K562 (cell line): ENCODE measurements around the gene MOCOS. TPM values are rescaled to one million over a fixed set of nuclear protein-coding genes. Genes with fewer than 3 reads are reported as not detected.
A peak's percentile ranks its signal among the peaks of the same experiment; 100 is the strongest.

Experiments used
- ATAC-seq: fragments of 200-7000 bp; cut with Tn5 transposase; 3 replicates; pipeline ENCODE4 v1.9.1; 2020; ENCODE audit warnings: moderate library complexity
- BruUV-seq: library from RNA; stranded (reverse); fragments of 400-500 nt; replicated peaks from 2 replicates; lab custom pipeline; 2021; lab: Mats Ljungman, UMichigan
- CTCF ChIA-PET: fragments of 300-600 bp; formaldehyde crosslinking; extraction: SDS; loops from one replicate; lab custom pipeline; 2021; ENCODE audit warnings: low intra/inter-chr PET ratio; lab: Yijun Ruan, JAX
- POLR2A ChIA-PET: fragments of 300-600, 350-650 bp; sonication (Branson Sonifier 250); formaldehyde crosslinking; extraction: SDS; loops from one replicate; lab custom pipeline; 2021; ENCODE audit warnings: antibody characterized with exemption, inconsistent platforms; lab: Yijun Ruan, JAX
- DNase-seq, 4 experiments: peaks; one replicate each; pipeline versions ENCODE4 v3.0.0 to v3.0.0-alpha.2; 2011 to 2018; ENCODE audit warnings: low spot score in 3 of 4, mixed read lengths in 3 of 4; ENCODE audit errors: extremely low read depth in 1 of 4
- FAIRE-seq: peaks from 2 replicates; lab custom pipeline; 2011; peaks lifted over from hg19 to GRCh38; lab: Jason Lieb, UNC
- H2AFZ ChIP-seq: 2 replicates; pipeline ENCODE4 v1.6.0; 2011; ENCODE audit warnings: low read depth, low read length, control low read depth, inconsistent platforms
- H3K27ac ChIP-seq: fragments of 200-600 bp; 3 replicates; pipeline ENCODE4 v1.8.0; 2011; ENCODE audit warnings: low read depth, mild to moderate bottlenecking, control low read depth, inconsistent platforms, low read length, moderate library complexity, mixed read lengths; ENCODE audit errors: extremely low read depth
- H3K27me3 ChIP-seq, 2 experiments: fragments of 300-600 bp in 1 of 2; 2 replicates in 1 of 2; 3 replicates in 1 of 2; pipeline versions ENCODE4 v1.6.0 to v1.8.0; 2011; ENCODE audit warnings: inconsistent platforms in 2 of 2, low read length in 2 of 2, mild to moderate bottlenecking in 1 of 2, mixed read lengths in 1 of 2, moderate library complexity in 1 of 2; ENCODE audit not compliant: control insufficient read depth in 2 of 2, insufficient read depth in 2 of 2
- H3K36me3 ChIP-seq: fragments of 300-600 bp; 3 replicates; pipeline ENCODE4 v1.8.0; 2011; ENCODE audit warnings: mild to moderate bottlenecking, low read length, inconsistent platforms; ENCODE audit not compliant: control insufficient read depth, insufficient read depth
- H3K4me1 ChIP-seq, 2 experiments: fragments of 200-600 bp in 1 of 2; replicated peaks in 1 of 2; 2 replicates in 1 of 2; 3 replicates in 1 of 2; pipeline versions ENCODE4 v1.5.1 to v1.8.0; 2011; ENCODE audit warnings: inconsistent platforms in 2 of 2, low read length in 2 of 2, mild to moderate bottlenecking in 1 of 2, mixed read lengths in 1 of 2, moderate library complexity in 1 of 2; ENCODE audit not compliant: control insufficient read depth in 2 of 2, insufficient read depth in 2 of 2
- H3K4me2 ChIP-seq: 2 replicates; pipeline ENCODE4 v1.6.1; 2011; ENCODE audit warnings: low read length, control low read depth, inconsistent platforms, mixed read lengths; ENCODE audit not compliant: insufficient read depth
- H3K4me3 ChIP-seq: fragments of 200-600 bp; sonication (generic), shearing (Covaris generic); 2 replicates; pipeline ENCODE4 v1.5.1; 2016; ENCODE audit warnings: control low read depth, inconsistent platforms
- H3K79me2 ChIP-seq: fragments of 200-600 bp; 3 replicates; pipeline ENCODE4 v1.8.0; 2011; ENCODE audit warnings: low read length, inconsistent platforms; ENCODE audit not compliant: control insufficient read depth, insufficient read depth
- H3K9ac ChIP-seq, 2 experiments: 2 replicates each; pipeline versions ENCODE4 v1.6.0 to v1.6.1; 2011; ENCODE audit warnings: low read depth in 2 of 2, low read length in 2 of 2, control low read depth in 1 of 2, inconsistent platforms in 1 of 2, mild to moderate bottlenecking in 1 of 2, mixed read lengths in 1 of 2; ENCODE audit not compliant: insufficient read depth in 1 of 2
- H3K9me1 ChIP-seq: one replicate; pipeline ENCODE4 v1.6.0; 2011; ENCODE audit warnings: inconsistent platforms, mild to moderate bottlenecking, low read length, moderate library complexity; ENCODE audit not compliant: control insufficient read depth, insufficient read depth
- H3K9me3 ChIP-seq: replicated peaks from 2 replicates; pipeline ENCODE4 v1.5.1; 2011; ENCODE audit warnings: low read depth, low read length, inconsistent platforms; ENCODE audit not compliant: control insufficient read depth, insufficient read depth
- H4K20me1 ChIP-seq: replicated peaks from 2 replicates; pipeline ENCODE4 v1.6.1; 2011; ENCODE audit warnings: low read length, inconsistent platforms, mixed read lengths; ENCODE audit not compliant: control insufficient read depth, insufficient read depth
- ARHGAP35 ChIP-seq: fragments of 450-650 bp; IDR thresholded peaks from 2 replicates; pipeline ENCODE4 v1.6.1; 2018; ENCODE audit not compliant: partially characterized antibody
- ARID4B ChIP-seq: sonication (generic); formaldehyde crosslinking; IDR thresholded peaks from 2 replicates; pipeline ENCODE4 v1.8.0; 2022; ENCODE audit warnings: mild to moderate bottlenecking, missing genetic modification reagents
- CBX1 ChIP-seq: sonication (generic); IDR thresholded peaks from 2 replicates; pipeline ENCODE4 v1.6.1; 2016; ENCODE audit warnings: antibody characterized with exemption, low read depth, mild to moderate bottlenecking
- ELF4 ChIP-seq: fragments of 450-650 bp; formaldehyde crosslinking; IDR thresholded peaks from 2 replicates; pipeline ENCODE4 v1.4.0; 2022; ENCODE audit warnings: missing genetic modification characterization
- FOXA1 ChIP-seq: fragments of 450-650 bp; IDR thresholded peaks from 2 replicates; pipeline ENCODE4 v1.6.1; 2016; ENCODE audit warnings: mild to moderate bottlenecking, borderline replicate concordance
- GABPA ChIP-seq: fragments of 200-800 bp; sonication (Bioruptor generic); conservative IDR thresholded peaks from 2 replicates; pipeline ENCODE4 v1.6.1; 2016; ENCODE audit warnings: low read depth, missing genetic modification characterization, missing compliant biosample characterization
- HDAC1 ChIP-seq, 2 experiments: fragments of 450-650 bp; IDR thresholded peaks; 2 replicates each; pipeline ENCODE4 v1.6.1; 2016 to 2017; ENCODE audit warnings: inconsistent platforms in 1 of 2, mild to moderate bottlenecking in 1 of 2, moderate library complexity in 1 of 2
- HMGXB4 ChIP-seq: sonication (generic); formaldehyde crosslinking; IDR thresholded peaks from 2 replicates; pipeline ENCODE4 v1.8.1; 2023; ENCODE audit warnings: mild to moderate bottlenecking, missing genetic modification reagents
- NCOA1 ChIP-seq: fragments of 450-650 bp; IDR thresholded peaks from 2 replicates; pipeline ENCODE4 v1.6.1; 2016; ENCODE audit warnings: low read depth
- SRSF1 ChIP-seq: fragments of 200-400 bp; formaldehyde crosslinking; IDR thresholded peaks from 2 replicates; pipeline ENCODE4 v1.6.1; 2017; ENCODE audit warnings: mild to moderate bottlenecking, low read depth, low read length, moderate library complexity
- TRIM28 ChIP-seq: fragments of 450-650 bp; IDR thresholded peaks from 2 replicates; pipeline ENCODE4 v1.6.1; 2017
- U2AF2 ChIP-seq: fragments of 200-400 bp; formaldehyde crosslinking; optimal IDR thresholded peaks from 2 replicates; pipeline ENCODE3; 2017; ENCODE audit warnings: low read depth, mild to moderate bottlenecking, low read length
- XRCC4 ChIP-seq: IDR thresholded peaks from one replicate; pipeline ENCODE4 v1.6.1; 2011; ENCODE audit not compliant: insufficient read depth, insufficient read length; ENCODE audit errors: extremely low read depth
- ZNF282 ChIP-seq: sonication (generic); formaldehyde crosslinking; IDR thresholded peaks from 2 replicates; pipeline ENCODE4 v1.8.1; 2023; ENCODE audit warnings: missing genetic modification reagents
- ZNF311 ChIP-seq: fragments of 250-450 bp; sonication (Bioruptor Pico); IDR thresholded peaks from 2 replicates; pipeline ENCODE4 v1.4.0; 2020; ENCODE audit warnings: mild to moderate bottlenecking, moderate library complexity
- ZNF324 ChIP-seq: fragments of 250-450 bp; sonication (Bioruptor Pico); IDR thresholded peaks from 2 replicates; pipeline ENCODE4 v1.4.0; 2020; ENCODE audit warnings: mild to moderate bottlenecking
- ZNF785 ChIP-seq: fragments of 250-450 bp; sonication (Bioruptor Pico); IDR thresholded peaks from 2 replicates; pipeline ENCODE4 v1.4.0; 2020; ENCODE audit warnings: mild to moderate bottlenecking
- WGBS: fragments of 100-300 bp; shearing (Covaris generic); methylation state at CpG from one replicate; pipeline ENCODE4 v1.1.6; 2016; ENCODE audit warnings: low coverage, mixed read lengths; ENCODE audit not compliant: insufficient coverage; ENCODE audit errors: missing lambda C conversion rate; 5-methylcytosine and 5-hydroxymethylcytosine counted together
- in situ Hi-C: fragments of 300-500 bp; cut with MboI; formaldehyde crosslinking; loops from 4 replicates; pipeline ENCODE4 v1.15.0; 2018; ENCODE audit warnings: inconsistent platforms, mixed read lengths
- intact Hi-C: fragments of 100-400 bp; cut with micrococcal nuclease; formaldehyde crosslinking; loops from 2 replicates; pipeline ENCODE4 v1.14.2; 2022
- polyA plus RNA-seq, 8 experiments: library from polyadenylated mRNA; depleted of rRNA in 4 of 8; stranded (reverse) in 5 of 8; unstranded in 3 of 8; fragments of >200 nt; fragmentation: Nextera tagmentation in 2 of 8; fragmentation: Illumina TruSeq in 1 of 8; extraction: Ambion mirVana in 2 of 8; extraction: Trizol in 1 of 8; gene quantifications; 2 replicates each; pipeline versions ENCODE4 v1.2.1 to v1.2.3, GENCODE V29; 2011 to 2014; ENCODE audit warnings: inconsistent platforms in 1 of 8, missing spikeins in 1 of 8
- total RNA-seq, 7 experiments: library from RNA; depleted of rRNA in 6 of 7; stranded (reverse); fragments of >200 nt in 6 of 7; fragmentation: Illumina TruSeq in 2 of 7; extraction: Trizol in 2 of 7; gene quantifications; 2 replicates each; pipeline versions ENCODE4 v1.2.1 to v1.2.3, GENCODE V29; 2011 to 2021; ENCODE audit warnings: low replicate concordance in 1 of 7

The MOCOS gene
- total and polyA plus RNA-seq, 9 of the 15 experiments (the other 6 are each of a cell fraction or from before 2014, with no cell fraction given), result 4.5 to 12.4 (median 9.1) TPM

- no peak for TF ChIP-seq ARHGAP35
These were observed 30.1 kb downstream of the MOCOS start (continued) for GRCh38 chr18:36217348-36217747.

GRCh38 chr18:36229188-36229587 lies 41.9 kb downstream of the MOCOS start:
- POLR2A ChIA-PET, result no interaction called here
- no peak overlapping the region for H3K27ac ChIP-seq
- no peak overlapping the region for H3K4me2 ChIP-seq
- 38% methylated on average over 1 of the region's 1 CpG for WGBS
- no peaks in the 10 kb centered on the region for H3K9me1 ChIP-seq
- no TSS peak for BruUV-seq
- no peaks in the 10 kb centered on the region for H4K20me1 ChIP-seq
- intact Hi-C loops (no loop called here), in situ Hi-C loops (no loop called here)
- H3K4me1 ChIP-seq, result no peaks in the 10 kb centered on the region
- no peaks in the 10 kb centered on the region for H3K36me3 ChIP-seq
- no peak overlapping the region for H2AFZ ChIP-seq
- DNase-seq, result no peak
- FAIRE-seq, result peak; percentile 46
- no peak for ATAC-seq
- H3K27me3 ChIP-seq, result no peaks in the 10 kb centered on the region
- H3K9me3 ChIP-seq, result 0 out of 2 replicates have a peak, but pooled peaks cover 2% of the 10 kb centered on the region
- no peak overlapping the region for H3K9ac ChIP-seq
- no peak overlapping the region for H3K4me3 ChIP-seq
- CTCF ChIA-PET, result no interaction called here
- no peaks in the 10 kb centered on the region for H3K79me2 ChIP-seq
- TF ChIP-seq HDAC1 (IDR thresholded peaks at IDR 0.05) (no peak), ZNF282 (CRISPR knock-in tag) (no peak), HMGXB4 (CRISPR knock-in tag) (no peak), ARID4B (CRISPR knock-in tag) (no peak), CBX1 (0 out of 2 replicates have a peak, but pooled peaks have one; percentile 22), ZNF324 (CRISPR knock-in tag) (no peak), ZNF785 (CRISPR knock-in tag) (no peak), NCOA1 (no peak), U2AF2 (no peak), SRSF1 (no peak), XRCC4 (no peak), TRIM28 (peak; percentile 93), FOXA1 (no peak), GABPA (tag) (no peak), ELF4 (CRISPR knock-in tag) (no peak), ZNF311 (no peak)
